ENCODE measurements around the gene ANKRD45. TPM values are rescaled to one million over a fixed set of nuclear protein-coding genes. Genes with fewer than 3 reads are reported as not detected.
"Not testable (repeated sequence)": the region's sequence is repeated elsewhere in the genome, so short reads cannot be mapped to it uniquely, and the experiment has no call there.

Gene ANKRD45
- total and polyA plus RNA-seq, 2 experiments from 2014 or later, result 0.16 TPM; not detected in 1

- H2AFZ ChIP-seq, result no peak overlapping the region
- no peak for TF ChIP-seq EZH2phosphoT487 (IDR thresholded peaks at IDR 0.05; ENCODE audit: insufficient read depth, low read depth)
- no peak for TF ChIP-seq EZH2 (IDR thresholded peaks at IDR 0.05; ENCODE audit: insufficient read depth, poor library complexity, severe bottlenecking)
- no peaks in the 10 kb centered on the region for H3K9me2 ChIP-seq (ENCODE audit: insufficient read depth)
- no peaks in the 10 kb centered on the region for H4K20me1 ChIP-seq (ENCODE audit: insufficient read depth)
- H3K79me2 ChIP-seq (ENCODE audit: insufficient read depth), result no peaks in the 10 kb centered on the region
- H3K4me1 ChIP-seq (ENCODE audit: insufficient read depth), result no peaks in the 10 kb centered on the region
- no peak overlapping the region for H3K27ac ChIP-seq
- H3K27me3 ChIP-seq (replicated peaks; ENCODE audit: insufficient read depth), result no peaks in the 10 kb centered on the region
- in situ Hi-C loops (cut with MboI), result no loop called here
- H3K4me2 ChIP-seq (ENCODE audit: unreplicated experiment), result no peak overlapping the region
- H3K36me3 ChIP-seq (ENCODE audit: low read depth), result no peaks in the 10 kb centered on the region
- no peaks in the 10 kb centered on the region for H3K9me3 ChIP-seq (ENCODE audit: low read depth)
- 54 to 55% methylated on average over 12 of the region's 12 CpGs for WGBS, 2 experiments (ENCODE audit: low coverage in 1 of 2, low lambda C conversion rate in 2 of 2, missing lambda C conversion rate in 2 of 2)
- DNase-seq, result no peak
- H3K9ac ChIP-seq, result no peak overlapping the region
- H3F3A ChIP-seq (ENCODE audit: insufficient read depth), result no peaks in the 10 kb centered on the region
- H3K4me3 ChIP-seq, result no peak overlapping the region
Observed at GRCh38 chr1:173638043-173639021, 31.3 kb downstream of the ANKRD45 start.

DNA sequence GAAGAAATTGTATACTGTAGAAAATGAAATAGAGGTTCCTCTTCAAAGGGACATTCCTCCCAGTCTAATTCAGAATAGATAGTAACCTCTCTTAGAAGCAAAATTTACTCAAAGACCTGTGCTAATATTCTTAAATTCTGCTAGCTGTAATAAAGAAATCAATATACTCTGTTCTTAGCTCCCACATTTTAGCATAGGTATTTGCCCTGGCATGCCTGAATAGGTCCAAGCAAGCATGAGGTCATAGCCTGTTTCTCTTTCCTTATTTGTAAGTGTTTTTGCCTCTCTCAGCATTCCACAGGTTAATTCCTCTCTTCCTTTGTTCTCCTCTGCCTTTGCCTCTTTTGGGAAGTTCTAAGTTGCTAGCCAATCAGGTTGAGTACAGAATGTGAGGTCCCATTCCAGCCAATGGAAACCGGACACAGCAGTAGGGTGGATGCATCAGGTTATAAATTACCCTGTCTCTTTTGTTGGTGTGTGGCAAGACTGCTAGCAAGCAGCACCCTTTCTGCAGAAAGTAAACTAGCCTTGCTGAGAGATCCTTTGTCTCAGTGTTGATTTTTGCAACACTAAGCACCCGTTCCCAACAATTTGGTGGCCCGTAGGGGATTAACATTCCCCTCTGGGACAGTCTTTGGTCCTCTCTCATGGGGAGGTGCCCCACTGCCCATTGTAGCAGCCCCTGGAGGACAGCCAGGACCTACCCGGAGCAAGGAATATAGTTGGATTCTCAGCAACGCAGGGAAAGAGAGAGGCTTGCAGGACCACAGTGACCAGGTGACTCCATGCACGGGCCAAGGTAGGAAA is 32.2 kb downstream of the ANKRD45 start:
- DNase-seq; in situ Hi-C loops (cut with MboI); H2AFZ ChIP-seq; H3K4me1 ChIP-seq (ENCODE audit: insufficient read depth); H3K9me3 ChIP-seq (ENCODE audit: low read depth); H3K4me2 ChIP-seq (ENCODE audit: unreplicated experiment); H3K27ac ChIP-seq; H3K36me3 ChIP-seq (ENCODE audit: low read depth); H3F3A ChIP-seq (ENCODE audit: insufficient read depth); H4K20me1 ChIP-seq (ENCODE audit: insufficient read depth); H3K79me2 ChIP-seq (ENCODE audit: insufficient read depth); H3K9me2 ChIP-seq (ENCODE audit: insufficient read depth); H3K27me3 ChIP-seq (replicated peaks; ENCODE audit: insufficient read depth); H3K9ac ChIP-seq; H3K4me3 ChIP-seq: not testable (repeated sequence)
- WGBS, 2 experiments (ENCODE audit: low coverage in 1 of 2, low lambda C conversion rate in 2 of 2, missing lambda C conversion rate in 2 of 2), result 42 to 54% methylated on average over 6 of the region's 6 CpGs

- no peaks in the 10 kb centered on the region for H3K27me3 ChIP-seq (replicated peaks; ENCODE audit: insufficient read depth)
- no peak within 1 kb of the TSS for H3K4me2 ChIP-seq (ENCODE audit: unreplicated experiment)
- no peaks in the 10 kb centered on the region for H3K9me2 ChIP-seq (ENCODE audit: insufficient read depth)
- TF ChIP-seq EZH2 (IDR thresholded peaks at IDR 0.05; ENCODE audit: insufficient read depth, poor library complexity, severe bottlenecking), result no peak
- no peak for TF ChIP-seq EZH2phosphoT487 (IDR thresholded peaks at IDR 0.05; ENCODE audit: insufficient read depth, low read depth)
- H3K4me1 ChIP-seq (ENCODE audit: insufficient read depth), result no peaks in the 10 kb centered on the region
- in situ Hi-C loops (cut with MboI), result no loop called here
- 41 to 51% methylated on average over 1 of the region's 1 CpG for WGBS, 2 experiments (ENCODE audit: low coverage in 1 of 2, low lambda C conversion rate in 2 of 2, missing lambda C conversion rate in 2 of 2)
- H3K9me3 ChIP-seq (ENCODE audit: low read depth), result no peaks in the 10 kb centered on the region
- H3K36me3 ChIP-seq (ENCODE audit: low read depth), result no peaks in the 10 kb centered on the region
- no peaks in the 10 kb centered on the region for H3K79me2 ChIP-seq (ENCODE audit: insufficient read depth)
- H2AFZ ChIP-seq, result no peak within 1 kb of the TSS
- H3F3A ChIP-seq (ENCODE audit: insufficient read depth), result no peaks in the 10 kb centered on the region
- peak; percentile 1 for DNase-seq
- H3K4me3 ChIP-seq, result no peak within 1 kb of the TSS
- no peak within 1 kb of the TSS for H3K27ac ChIP-seq
- no peaks in the 10 kb centered on the region for H4K20me1 ChIP-seq (ENCODE audit: insufficient read depth)
- H3K9ac ChIP-seq, result no peak within 1 kb of the TSS
Observed at GRCh38 chr1:173635116-173635515, 34.5 kb downstream of the ANKRD45 start, which contains the start of gene TEX50. Gene TEX50 (plus strand): TSS chr1:173635338. CDS start chr1:173635522, 184 bp downstream.

- Histone ChIP-seq H2AFZ (no peak overlapping the region), H3K4me3 (no peak overlapping the region), H4K20me1 (ENCODE audit: insufficient read depth) (no peaks in the 10 kb centered on the region), H3K9ac (no peak overlapping the region), H3K27me3 (replicated peaks; ENCODE audit: insufficient read depth) (no peaks in the 10 kb centered on the region), H3K9me2 (ENCODE audit: insufficient read depth) (no peaks in the 10 kb centered on the region), H3K4me1 (ENCODE audit: insufficient read depth) (no peaks in the 10 kb centered on the region), H3K27ac (no peak overlapping the region), H3F3A (ENCODE audit: insufficient read depth) (no peaks in the 10 kb centered on the region), H3K79me2 (ENCODE audit: insufficient read depth) (no peaks in the 10 kb centered on the region), H3K4me2 (ENCODE audit: unreplicated experiment) (no peak overlapping the region), H3K36me3 (ENCODE audit: low read depth) (no peaks in the 10 kb centered on the region), H3K9me3 (ENCODE audit: low read depth) (no peaks in the 10 kb centered on the region)
- WGBS, 2 experiments (ENCODE audit: low coverage in 1 of 2, low lambda C conversion rate in 2 of 2, missing lambda C conversion rate in 2 of 2), result 63 to 73% methylated on average over 3 of the region's 3 CpGs
- in situ Hi-C loops (cut with MboI), result no loop called here
- DNase-seq, result no peak
- no peak for TF ChIP-seq EZH2phosphoT487 (IDR thresholded peaks at IDR 0.05; ENCODE audit: insufficient read depth, low read depth)
- no peak for TF ChIP-seq EZH2 (IDR thresholded peaks at IDR 0.05; ENCODE audit: insufficient read depth, poor library complexity, severe bottlenecking)
Observed at GRCh38 chr1:173628888-173629287, 40.8 kb downstream of the ANKRD45 start.

All from GM23248 (cell line).